ENCODE measurements around the gene TMEM185A.
"Not testable (repeated sequence)": the region's sequence is repeated elsewhere in the genome, so short reads cannot be mapped to it uniquely, and the experiment has no call there.

TMEM185A gene

DNA sequence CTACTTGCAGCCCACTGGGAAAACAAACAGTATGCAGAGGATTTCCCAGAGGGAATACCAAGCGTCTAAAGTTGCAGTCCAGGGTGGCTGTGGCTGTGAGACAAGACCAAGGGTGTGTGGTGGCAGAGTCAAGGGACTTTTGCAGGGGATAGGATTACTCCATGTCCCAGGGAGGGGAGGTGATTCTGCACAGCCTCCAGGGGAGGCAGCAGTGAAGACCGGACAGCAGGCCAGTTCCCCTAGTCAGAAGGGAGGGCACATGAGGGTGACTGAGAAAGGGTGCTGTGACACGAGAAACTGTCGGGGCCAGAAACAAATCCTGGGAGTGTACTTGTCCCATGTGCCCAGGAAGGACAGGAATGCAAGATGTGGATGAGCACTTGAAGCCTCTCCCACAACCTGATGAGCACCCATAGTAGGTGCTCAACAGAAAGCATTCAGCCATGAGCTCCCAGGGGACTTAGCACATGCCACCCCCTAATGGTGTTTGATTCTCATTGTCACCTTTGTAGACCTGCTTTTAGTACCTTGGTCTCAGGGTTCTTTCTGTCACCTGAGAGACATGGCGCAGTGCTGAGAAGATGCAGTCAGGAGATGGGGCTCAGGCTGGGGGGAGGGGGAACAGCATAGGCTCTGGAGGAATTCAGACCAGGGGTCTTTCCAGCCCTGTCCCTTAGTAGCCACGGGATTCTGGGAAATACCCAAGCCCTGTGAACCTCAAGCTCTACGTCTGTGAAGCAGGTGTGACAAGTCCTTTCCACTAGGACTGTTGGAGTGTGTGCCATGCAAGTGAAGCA lies 63.8 kb downstream of the TMEM185A start:
- no peak for DNase-seq (ENCODE audit: low read depth, low spot score)

GRCh38 chrX:149563359-149563758 lies 68.2 kb downstream of the TMEM185A start:
- H3K27ac ChIP-seq: no peak overlapping the region
- no peak for DNase-seq (ENCODE audit: low read depth, low spot score)

More for the DNA sequence above, 63.8 kb downstream of the TMEM185A start:
- H3K27ac ChIP-seq: no peak overlapping the region

DNA sequence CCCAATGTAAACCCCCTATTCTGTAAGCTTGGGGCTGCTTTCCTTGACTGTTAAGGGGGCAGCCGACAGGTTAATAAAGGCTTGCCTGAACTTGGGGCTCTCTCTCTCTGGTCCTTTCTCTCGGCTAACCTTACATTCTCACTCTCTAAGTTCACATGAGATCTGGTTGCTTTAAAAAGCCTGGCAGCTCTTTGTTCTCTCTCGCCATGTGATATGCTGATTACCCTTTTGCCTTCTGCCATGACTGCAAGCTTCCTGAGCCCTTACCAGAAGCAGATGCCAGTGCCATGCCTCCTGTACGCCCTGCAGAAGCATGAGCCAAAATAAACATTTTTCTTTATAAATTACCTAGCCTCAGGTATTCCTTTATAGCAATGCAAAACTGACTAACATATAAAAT lies 76.3 kb downstream of the TMEM185A start:
- DNase-seq (ENCODE audit: low read depth, low spot score); H3K27ac ChIP-seq: not testable (repeated sequence)

DNA sequence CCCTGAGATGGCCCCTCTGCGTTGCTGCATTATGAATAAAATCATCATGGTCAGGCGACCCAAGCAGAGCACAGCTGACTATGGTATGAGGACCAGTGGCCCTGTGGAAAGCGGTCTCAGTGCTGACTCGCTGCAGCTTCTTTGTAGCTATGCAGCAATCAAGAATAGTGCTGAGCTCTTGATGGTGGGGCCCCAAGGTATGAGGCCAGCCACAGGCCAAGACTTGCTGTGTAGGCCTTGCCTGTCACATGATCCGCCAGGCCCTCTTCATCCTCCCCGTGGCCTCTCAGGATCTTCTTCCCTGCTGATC lies 79.7 kb downstream of the TMEM185A start:
- H3K27ac ChIP-seq: not testable (repeated sequence)

DNA sequence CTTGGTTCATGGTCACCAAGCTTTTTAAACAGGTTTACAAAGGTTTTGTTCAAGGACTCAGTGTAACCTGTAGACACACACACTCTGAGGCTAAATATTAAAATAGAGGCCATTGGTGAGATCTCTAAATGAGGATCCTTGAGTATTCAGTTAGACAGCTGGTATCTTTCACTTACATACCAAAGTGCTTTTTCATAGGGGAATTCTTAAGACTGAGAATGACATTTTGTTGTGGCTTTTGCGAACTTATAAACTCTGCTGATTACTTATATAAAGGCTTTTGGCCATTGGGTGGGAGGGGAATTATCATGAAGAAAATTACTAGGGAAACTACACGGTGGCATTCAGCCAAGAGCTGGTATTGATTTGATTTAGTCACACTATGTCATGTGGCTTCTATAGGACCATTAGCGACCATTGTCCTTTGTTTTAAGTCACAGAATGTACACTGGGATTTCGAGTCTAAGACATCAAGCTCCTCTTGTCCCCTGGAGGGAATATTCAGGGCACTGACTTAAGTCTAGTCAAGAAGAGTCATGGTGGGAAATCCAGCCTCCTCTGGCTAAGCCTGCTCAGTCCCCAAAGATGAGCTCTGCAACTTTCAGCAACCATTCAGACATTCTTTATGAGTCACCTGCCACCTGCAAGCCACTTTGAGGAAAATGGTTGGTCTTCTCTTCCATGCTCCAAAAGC lies 80.2 kb downstream of the TMEM185A start:
- DNase-seq (ENCODE audit: low read depth, low spot score); H3K27ac ChIP-seq: not testable (repeated sequence)

More for the DNA sequence above, 79.7 kb downstream of the TMEM185A start:
- not testable (repeated sequence) for DNase-seq (ENCODE audit: low read depth, low spot score)

GRCh38 chrX:149550454-149550853 lies 81.1 kb downstream of the TMEM185A start:
- DNase-seq (ENCODE audit: low read depth, low spot score): not testable (repeated sequence)

DNA sequence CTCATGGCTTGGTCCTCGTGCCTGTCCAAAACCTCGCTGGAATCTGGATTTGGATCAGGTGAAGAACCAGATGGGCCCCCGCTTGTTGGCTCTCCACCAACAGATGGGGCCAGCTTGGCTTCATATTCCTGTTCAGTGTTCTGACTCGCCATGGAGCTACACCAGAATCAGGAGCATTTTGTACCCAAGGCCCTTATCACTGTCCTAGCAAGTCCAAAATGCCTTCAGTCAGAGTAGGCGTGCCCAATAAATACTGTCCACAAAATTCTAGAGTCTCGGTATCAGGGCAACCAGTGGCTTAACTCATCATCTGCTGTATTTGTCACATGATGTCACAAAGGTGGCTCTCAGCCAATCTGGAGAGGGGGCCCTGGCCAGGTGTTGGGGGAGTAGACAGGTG lies 81.9 kb downstream of the TMEM185A start, which contains the start of gene HSFX3:
HSFX3 (minus strand) TSS at position 224 of the 400 bp plus-strand sequence; CDS start at position 152, 72 bp downstream.
- H3K27ac ChIP-seq; DNase-seq (ENCODE audit: low read depth, low spot score): not testable (repeated sequence)

More at GRCh38 chrX:149550454-149550853, 81.1 kb downstream of the TMEM185A start:
- H3K27ac ChIP-seq: not testable (repeated sequence)

GRCh38 chrX:149547782-149548181 lies 83.8 kb downstream of the TMEM185A start:
- H3K27ac ChIP-seq; DNase-seq (ENCODE audit: low read depth, low spot score): not testable (repeated sequence)

DNA sequence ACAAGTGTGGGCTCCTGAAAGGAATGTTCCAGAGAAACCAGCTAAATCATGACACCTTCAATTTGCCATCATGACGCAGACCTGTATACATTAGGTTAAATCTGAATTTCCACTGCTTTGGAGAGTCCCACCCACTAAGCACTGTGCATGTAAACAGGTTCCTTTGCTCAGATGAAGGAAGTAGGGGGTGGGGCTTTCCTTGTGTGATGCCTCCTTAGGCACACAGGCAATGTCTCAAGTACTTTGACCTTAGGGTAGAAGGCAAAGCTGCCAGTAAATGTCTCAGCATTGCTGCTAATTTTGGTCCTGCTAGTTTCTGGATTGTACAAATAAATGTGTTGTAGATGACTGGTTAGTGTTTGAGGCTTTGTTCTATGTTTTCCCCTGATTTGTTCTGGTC lies 84.6 kb downstream of the TMEM185A start:
- not testable (repeated sequence) for DNase-seq (ENCODE audit: low read depth, low spot score); H3K27ac ChIP-seq
